A549 (cell line): Measurements from ENCODE around the gene SWT1. TPM values are rescaled to one million over a fixed set of nuclear protein-coding genes. Genes with fewer than 3 reads are reported as not detected.

Source experiments
- ATAC-seq, 2 experiments: fragments of 200-7000 bp in 1 of 2; fragments of >200 bp in 1 of 2; cut with Nextera tagmentation in 1 of 2; cut with Tn5 transposase in 1 of 2; 3 replicates each; pipeline versions ENCODE4 v1.8.0 to v1.9.1; 2018 to 2020; ENCODE audit warnings: mild to moderate bottlenecking in 1 of 2, moderate library complexity in 1 of 2
- CTCF ChIA-PET: fragments of 300-600 bp; sonication (Branson Sonifier 250); formaldehyde crosslinking; extraction: SDS; loops from one replicate; lab custom pipeline; 2021; ENCODE audit warnings: antibody characterized with exemption, inconsistent platforms; lab: Yijun Ruan, JAX
- POLR2A ChIA-PET: fragments of 350-600 bp; formaldehyde crosslinking; extraction: SDS; loops from one replicate; lab custom pipeline; 2021; ENCODE audit warnings: antibody characterized with exemption, inconsistent platforms; lab: Yijun Ruan, JAX
- DNase-seq, 2 experiments: peaks; one replicate each; pipeline versions ENCODE4 v3.0.0 to v3.0.0-alpha.2; 2011 to 2016; ENCODE audit warnings: low read depth in 1 of 2, low spot score in 1 of 2
- FAIRE-seq: peaks from 2 replicates; lab custom pipeline; 2011; peaks lifted over from hg19 to GRCh38; lab: Jason Lieb, UNC
- H3K27ac ChIP-seq, 2 experiments: fragments of >200 bp; sonication (Bioruptor Twin); formaldehyde crosslinking; 3 replicates each; pipeline ENCODE4 v1.5.1; 2016 to 2017
- H3K4me1 ChIP-seq: fragments of >200 bp; sonication (Bioruptor Twin); formaldehyde crosslinking; 3 replicates; pipeline ENCODE4 v1.6.1; 2016
- H3K4me2 ChIP-seq: fragments of >200 bp; sonication (Bioruptor Twin); formaldehyde crosslinking; 3 replicates; pipeline ENCODE4 v1.6.1; 2016
- H3K4me3 ChIP-seq: fragments of >200 bp; sonication (Bioruptor Twin); formaldehyde crosslinking; 3 replicates; pipeline ENCODE4 v1.5.1; 2016
- H3K9me3 ChIP-seq: fragments of >200 bp; sonication (Bioruptor Twin); formaldehyde crosslinking; 3 replicates; pipeline ENCODE4 v1.6.1; 2016
- BHLHE40 ChIP-seq: IDR thresholded peaks from 2 replicates; pipeline ENCODE4 v1.6.1; 2012; ENCODE audit warnings: low read depth, low read length, inconsistent platforms
- CHD4 ChIP-seq: fragments of 200-600 bp; sonication (generic); IDR thresholded peaks from 2 replicates; pipeline ENCODE4 v1.6.1; 2016; ENCODE audit warnings: antibody characterized with exemption, mild to moderate bottlenecking, borderline replicate concordance
- ESRRA ChIP-seq: fragments of 150-350 bp; IDR thresholded peaks from 2 replicates; pipeline ENCODE4 v1.6.1; 2014; ENCODE audit warnings: mild to moderate bottlenecking, low read length, borderline replicate concordance
- HOXB13 ChIP-seq: fragments of 250-450 bp; sonication (Bioruptor Pico); IDR thresholded peaks from 2 replicates; pipeline ENCODE4 v1.5.0; 2020; ENCODE audit warnings: low read depth, mild to moderate bottlenecking, moderate library complexity
- JUNB ChIP-seq: fragments of >200 bp; sonication (Bioruptor Twin); formaldehyde crosslinking; IDR thresholded peaks from 2 replicates; pipeline ENCODE4 v1.6.1; 2016
- KDM5A ChIP-seq: fragments of 200-600 bp; sonication (generic); IDR thresholded peaks from 2 replicates; pipeline ENCODE4 v1.6.1; 2016; ENCODE audit warnings: antibody characterized with exemption, mild to moderate bottlenecking
- MAFK ChIP-seq: fragments of 450-650 bp; IDR thresholded peaks from 2 replicates; pipeline ENCODE4 v1.6.1; 2014; ENCODE audit not compliant: partially characterized antibody
- NR3C1 ChIP-seq: fragments of >200 bp; sonication (Bioruptor Twin); formaldehyde crosslinking; IDR thresholded peaks from 3 replicates; pipeline ENCODE4 v1.6.1; 2017
- POLR2A ChIP-seq: IDR thresholded peaks from 2 replicates; pipeline ENCODE4 v1.6.1; 2012; ENCODE audit warnings: mild to moderate bottlenecking, low read length
- POLR2AphosphoS2 ChIP-seq: conservative IDR thresholded peaks from 2 replicates; pipeline ENCODE4 v1.6.1; 2012; ENCODE audit warnings: low read length, improper control_type of control experiment, inconsistent platforms
- RAD21 ChIP-seq, 2 experiments: fragments of >200 bp in 1 of 2; sonication (Bioruptor Twin) in 1 of 2; formaldehyde crosslinking in 1 of 2; IDR thresholded peaks in 1 of 2; conservative IDR thresholded peaks in 1 of 2; 2 replicates in 1 of 2; 3 replicates in 1 of 2; pipeline ENCODE4 v1.6.1; 2012 to 2018; ENCODE audit warnings: inconsistent platforms in 1 of 2
- RCOR1 ChIP-seq: fragments of 150-350 bp; IDR thresholded peaks from 2 replicates; pipeline ENCODE4 v1.6.1; 2014; ENCODE audit warnings: antibody characterized with exemption, low read length, low read depth
- SMC3 ChIP-seq: fragments of >200 bp; sonication (Bioruptor Twin); formaldehyde crosslinking; IDR thresholded peaks from 3 replicates; pipeline ENCODE4 v1.6.1; 2018; ENCODE audit warnings: inconsistent platforms
- SREBF2 ChIP-seq: fragments of 450-650 bp; IDR thresholded peaks from 2 replicates; pipeline ENCODE4 v1.6.1; 2014; ENCODE audit warnings: mild to moderate bottlenecking, moderate library complexity
- ZFP36 ChIP-seq: fragments of 450-650 bp; IDR thresholded peaks from 2 replicates; pipeline ENCODE4 v1.6.1; 2014; ENCODE audit warnings: borderline replicate concordance; ENCODE audit not compliant: partially characterized antibody
- ZSCAN20 ChIP-seq: fragments of 250-450 bp; sonication (Bioruptor Pico); IDR thresholded peaks from 2 replicates; pipeline ENCODE4 v1.8.0; 2022; ENCODE audit warnings: mild to moderate bottlenecking, moderate library complexity
- whole genome bisulfite sequencing: methylation state at CpG from one replicate; pipeline ENCODE4 v1.1.6; 2017; ENCODE audit errors: missing lambda C conversion rate; 5-methylcytosine and 5-hydroxymethylcytosine counted together
- polyA plus RNA-seq, 4 experiments: library from polyadenylated mRNA; depleted of rRNA in 3 of 4; stranded (reverse); fragments of >200 nt; fragmentation: RNase III in 1 of 4; extraction: RNeasy Plus Mini Kit Qiagen cat#74134 plus additional on column Dnase treatment in 1 of 4; gene quantifications; 2 replicates in 3 of 4; 3 replicates in 1 of 4; pipeline ENCODE4 v1.2.3, GENCODE V29; 2011 to 2017
- TF ChIP-seq, protein P1 (sequence below): fragments of >200 bp; sonication (Bioruptor Twin); formaldehyde crosslinking; IDR thresholded peaks from 2 replicates; pipeline ENCODE4 v1.6.1; 2016
- TF ChIP-seq, protein P2 (sequence below): fragments of >200 bp; sonication (Bioruptor Twin); formaldehyde crosslinking; IDR thresholded peaks from 3 replicates; pipeline ENCODE4 v1.6.1; 2016
- TF ChIP-seq, protein P3 (sequence below): fragments of 200-600 bp; sonication (generic); IDR thresholded peaks from 2 replicates; pipeline ENCODE4 v1.6.1; 2016; ENCODE audit warnings: antibody characterized with exemption, mild to moderate bottlenecking, moderate library complexity

SWT1 gene
- polyA plus RNA-seq, 2 of the 4 experiments (the other 2 are of a cell fraction) = 1.5 to 2.4 TPM

DNA sequence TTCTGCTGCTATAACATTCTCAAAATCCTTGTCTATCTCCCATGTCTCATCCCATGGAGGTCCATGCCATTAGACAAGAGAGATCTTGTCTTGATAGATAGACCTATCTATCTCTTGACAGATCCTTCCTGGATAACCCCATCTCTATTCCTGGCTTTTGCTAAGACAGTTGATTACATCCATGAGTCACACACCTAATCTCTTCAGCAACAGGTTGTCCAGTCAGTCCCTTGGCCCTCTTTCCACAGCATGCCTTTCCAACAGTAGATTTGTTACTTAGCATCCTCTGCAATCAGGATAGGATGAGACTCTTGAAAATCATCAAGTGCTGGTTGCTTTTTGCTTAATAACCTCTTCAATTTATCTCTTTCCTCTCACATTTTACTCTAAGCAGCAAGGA is 46.8 kb upstream of the SWT1 start:
- Histone ChIP-seq H3K4me1 (no peaks in the 10 kb centered on the region), H3K4me3 (no peak overlapping the region), H3K4me2 (no peak overlapping the region), H3K27ac (no peak overlapping the region), H3K9me3 (peaks cover 15% of the 10 kb centered on the region; the same call in 1 of the 3 replicates)
- DNase-seq (no peak), ATAC-seq (no peak; a peak in 1 of 6 replicates), FAIRE-seq (no peak)
- ChIA-PET CTCF (no interaction called here), POLR2A (no interaction called here)
- no peak for TF ChIP-seq JUNB
- no peak for TF ChIP-seq ZSCAN20 (CRISPR knock-in tag)
- TF ChIP-seq NR3C1 = no peak
- TF ChIP-seq RCOR1 = no peak
- no peak for TF ChIP-seq ESRRA
- TF ChIP-seq KDM5A = no peak

GRCh38 chr1:185111873-185112272 is 45.1 kb upstream of the SWT1 start:
- POLR2A ChIA-PET = no interaction called here
- Histone ChIP-seq H3K9me3 (peaks cover 15% of the 10 kb centered on the region; the same call in 1 of the 3 replicates), H3K4me2 (no peak overlapping the region), H3K4me1 (no peaks in the 10 kb centered on the region), H3K27ac (no peak overlapping the region), H3K4me3 (no peak overlapping the region)
- TF ChIP-seq, protein P1, sequence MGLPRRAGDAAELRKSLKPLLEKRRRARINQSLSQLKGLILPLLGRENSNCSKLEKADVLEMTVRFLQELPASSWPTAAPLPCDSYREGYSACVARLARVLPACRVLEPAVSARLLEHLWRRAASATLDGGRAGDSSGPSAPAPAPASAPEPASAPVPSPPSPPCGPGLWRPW = no peak
- TF ChIP-seq RAD21 (conservative IDR thresholded peaks at IDR 0.05 in 1 of 2, IDR thresholded peaks at IDR 0.05 in 1 of 2) = no peak
- TF ChIP-seq, protein P2, sequence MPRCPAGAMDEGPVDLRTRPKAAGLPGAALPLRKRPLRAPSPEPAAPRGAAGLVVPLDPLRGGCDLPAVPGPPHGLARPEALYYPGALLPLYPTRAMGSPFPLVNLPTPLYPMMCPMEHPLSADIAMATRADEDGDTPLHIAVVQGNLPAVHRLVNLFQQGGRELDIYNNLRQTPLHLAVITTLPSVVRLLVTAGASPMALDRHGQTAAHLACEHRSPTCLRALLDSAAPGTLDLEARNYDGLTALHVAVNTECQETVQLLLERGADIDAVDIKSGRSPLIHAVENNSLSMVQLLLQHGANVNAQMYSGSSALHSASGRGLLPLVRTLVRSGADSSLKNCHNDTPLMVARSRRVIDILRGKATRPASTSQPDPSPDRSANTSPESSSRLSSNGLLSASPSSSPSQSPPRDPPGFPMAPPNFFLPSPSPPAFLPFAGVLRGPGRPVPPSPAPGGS = no peak
- TF ChIP-seq POLR2A = no peak
- TF ChIP-seq MAFK = peak; percentile 77
- no peak for TF ChIP-seq SMC3
- ATAC-seq (no peak), DNase-seq (no peak), FAIRE-seq (no peak)
- CTCF ChIA-PET = no interaction called here

DNA sequence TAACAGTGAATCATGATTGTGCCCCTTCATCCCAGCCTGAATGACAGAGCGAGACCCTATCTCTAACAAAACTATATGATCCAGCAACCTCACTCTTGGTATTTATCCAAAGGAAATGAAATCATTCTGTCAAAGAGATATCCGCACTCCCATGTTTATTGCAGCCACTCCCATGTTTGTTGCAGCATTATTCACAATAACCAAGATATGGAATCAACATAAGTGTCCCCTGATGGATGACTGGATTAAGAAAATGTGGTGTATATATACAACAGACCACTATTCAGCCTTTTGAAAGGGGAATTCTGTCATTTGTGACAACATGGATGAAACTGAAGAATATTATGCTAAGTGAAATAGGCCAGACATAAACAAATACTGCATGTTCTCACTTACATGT is 44.6 kb upstream of the SWT1 start:
- FAIRE-seq (no peak), DNase-seq (no peak), ATAC-seq (no peak)
- Histone ChIP-seq H3K4me1 (no peaks in the 10 kb centered on the region), H3K4me3 (no peak overlapping the region), H3K9me3 (peaks cover 15% of the 10 kb centered on the region; the same call in 1 of the 3 replicates), H3K27ac (no peak overlapping the region)
- 88% methylated on average over 2 of the region's 2 CpGs for WGBS
- ChIA-PET POLR2A (no interaction called here), CTCF (no interaction called here)
- TF ChIP-seq MAFK (no peak), KDM5A (no peak), SREBF2 (no peak), ZFP36 (no peak), POLR2A (no peak)
- TF ChIP-seq, all 56 proteins: peak for 0
- H3K4me2 ChIP-seq = no peak overlapping the region

DNA sequence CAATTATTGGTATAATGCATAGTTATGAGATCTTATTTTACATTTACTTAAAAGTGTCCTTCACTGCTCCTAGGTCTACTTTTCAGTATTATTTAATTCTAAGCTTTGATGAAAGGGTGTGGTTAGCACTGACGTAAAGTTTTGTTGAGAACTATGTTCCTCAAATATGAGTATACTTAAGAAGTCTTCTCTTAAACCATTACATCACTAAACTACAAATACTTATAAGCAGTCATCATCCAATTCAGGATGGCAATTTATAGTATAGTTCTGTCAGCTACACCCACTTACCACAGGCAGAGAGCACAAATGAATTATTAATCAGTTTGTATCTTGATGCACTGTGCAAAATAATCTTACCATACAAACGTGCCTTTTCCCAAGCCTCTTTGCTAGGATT is 27.3 kb upstream of the SWT1 start:
- H3K4me1 ChIP-seq = no peaks in the 10 kb centered on the region
- ChIA-PET CTCF (no interaction called here), POLR2A (no interaction called here)
- ATAC-seq (no peak), FAIRE-seq (no peak), DNase-seq (no peak)
- no peak for TF ChIP-seq ZFP36
- no peak for TF ChIP-seq POLR2AphosphoS2
- TF ChIP-seq HOXB13 (CRISPR knock-in tag) = no peak
- TF ChIP-seq, protein P3, sequence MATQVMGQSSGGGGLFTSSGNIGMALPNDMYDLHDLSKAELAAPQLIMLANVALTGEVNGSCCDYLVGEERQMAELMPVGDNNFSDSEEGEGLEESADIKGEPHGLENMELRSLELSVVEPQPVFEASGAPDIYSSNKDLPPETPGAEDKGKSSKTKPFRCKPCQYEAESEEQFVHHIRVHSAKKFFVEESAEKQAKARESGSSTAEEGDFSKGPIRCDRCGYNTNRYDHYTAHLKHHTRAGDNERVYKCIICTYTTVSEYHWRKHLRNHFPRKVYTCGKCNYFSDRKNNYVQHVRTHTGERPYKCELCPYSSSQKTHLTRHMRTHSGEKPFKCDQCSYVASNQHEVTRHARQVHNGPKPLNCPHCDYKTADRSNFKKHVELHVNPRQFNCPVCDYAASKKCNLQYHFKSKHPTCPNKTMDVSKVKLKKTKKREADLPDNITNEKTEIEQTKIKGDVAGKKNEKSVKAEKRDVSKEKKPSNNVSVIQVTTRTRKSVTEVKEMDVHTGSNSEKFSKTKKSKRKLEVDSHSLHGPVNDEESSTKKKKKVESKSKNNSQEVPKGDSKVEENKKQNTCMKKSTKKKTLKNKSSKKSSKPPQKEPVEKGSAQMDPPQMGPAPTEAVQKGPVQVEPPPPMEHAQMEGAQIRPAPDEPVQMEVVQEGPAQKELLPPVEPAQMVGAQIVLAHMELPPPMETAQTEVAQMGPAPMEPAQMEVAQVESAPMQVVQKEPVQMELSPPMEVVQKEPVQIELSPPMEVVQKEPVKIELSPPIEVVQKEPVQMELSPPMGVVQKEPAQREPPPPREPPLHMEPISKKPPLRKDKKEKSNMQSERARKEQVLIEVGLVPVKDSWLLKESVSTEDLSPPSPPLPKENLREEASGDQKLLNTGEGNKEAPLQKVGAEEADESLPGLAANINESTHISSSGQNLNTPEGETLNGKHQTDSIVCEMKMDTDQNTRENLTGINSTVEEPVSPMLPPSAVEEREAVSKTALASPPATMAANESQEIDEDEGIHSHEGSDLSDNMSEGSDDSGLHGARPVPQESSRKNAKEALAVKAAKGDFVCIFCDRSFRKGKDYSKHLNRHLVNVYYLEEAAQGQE = no peak
- no peak for TF ChIP-seq BHLHE40
- TF ChIP-seq SREBF2 = no peak
- no peak for TF ChIP-seq SMC3
- TF ChIP-seq CHD4 = no peak
- H3K27ac ChIP-seq = no peak overlapping the region
- H3K4me3 ChIP-seq = no peak overlapping the region
- peaks cover 8% of the 10 kb centered on the region; the same call in 1 of the 3 replicates for H3K9me3 ChIP-seq
- WGBS = 80% methylated on average over 2 of the region's 2 CpGs
- no peak overlapping the region for H3K4me2 ChIP-seq
